Rectal smooth muscle tissue (tissue), 1 donor: ENCODE measurements around the gene GABBR2.
"Not testable (repeated sequence)": the region's sequence is repeated elsewhere in the genome, so short reads cannot be mapped to it uniquely, and the experiment has no call there.

Experiments
- H3K27ac ChIP-seq: one replicate; pipeline ENCODE4 v1.7.0; 2013; ENCODE audit warnings: low read depth, low read length, inconsistent platforms
- H3K27me3 ChIP-seq: one replicate; pipeline ENCODE4 v1.7.0; 2013; ENCODE audit warnings: low read length; ENCODE audit not compliant: control insufficient read depth, insufficient read depth
- H3K36me3 ChIP-seq: one replicate; pipeline ENCODE4 v1.7.0; 2013; ENCODE audit warnings: low read length; ENCODE audit not compliant: control insufficient read depth, insufficient read depth
- H3K4me1 ChIP-seq: one replicate; pipeline ENCODE4 v1.7.0; 2013; ENCODE audit warnings: low read length; ENCODE audit not compliant: control insufficient read depth, insufficient read depth
- H3K4me3 ChIP-seq: one replicate; pipeline ENCODE4 v1.7.0; 2013; ENCODE audit warnings: low read length
- H3K9ac ChIP-seq: one replicate; pipeline ENCODE4 v1.7.0; 2013; ENCODE audit warnings: low read length

GABBR2 gene

GRCh38 chr9:98516205-98516896, 192.4 kb downstream of the GABBR2 start:
- H3K36me3 ChIP-seq: no peaks in the 10 kb centered on the region
- no peak overlapping the region for H3K27ac ChIP-seq
- H3K4me1 ChIP-seq: no peaks in the 10 kb centered on the region
- no peaks in the 10 kb centered on the region for H3K27me3 ChIP-seq
- no peak overlapping the region for H3K4me3 ChIP-seq
- no peak overlapping the region for H3K9ac ChIP-seq

GRCh38 chr9:98515506-98516204, 193.1 kb downstream of the GABBR2 start:
- Histone ChIP-seq H3K27ac (no peak overlapping the region), H3K4me1 (no peaks in the 10 kb centered on the region), H3K4me3 (no peak overlapping the region), H3K36me3 (no peaks in the 10 kb centered on the region), H3K9ac (no peak overlapping the region), H3K27me3 (no peaks in the 10 kb centered on the region)

GRCh38 chr9:98514841-98515240, 193.9 kb downstream of the GABBR2 start:
- H3K4me3 ChIP-seq: no peak overlapping the region
- no peaks in the 10 kb centered on the region for H3K27me3 ChIP-seq
- H3K4me1 ChIP-seq: no peaks in the 10 kb centered on the region
- no peak overlapping the region for H3K27ac ChIP-seq
- no peak overlapping the region for H3K9ac ChIP-seq
- no peaks in the 10 kb centered on the region for H3K36me3 ChIP-seq

GRCh38 chr9:98508217-98508919, 200.4 kb downstream of the GABBR2 start:
- not testable (repeated sequence) for H3K36me3 ChIP-seq, H3K4me1 ChIP-seq, H3K4me3 ChIP-seq, H3K27ac ChIP-seq, H3K27me3 ChIP-seq, H3K9ac ChIP-seq

GRCh38 chr9:98506422-98507054, 202.2 kb downstream of the GABBR2 start:
- no peaks in the 10 kb centered on the region for H3K36me3 ChIP-seq
- H3K27me3 ChIP-seq: no peaks in the 10 kb centered on the region
- no peak overlapping the region for H3K9ac ChIP-seq
- no peak overlapping the region for H3K27ac ChIP-seq
- H3K4me1 ChIP-seq: no peaks in the 10 kb centered on the region
- H3K4me3 ChIP-seq: no peak overlapping the region

- H3K36me3 ChIP-seq: no peaks in the 10 kb centered on the region
- H3K27ac ChIP-seq: no peak overlapping the region
- no peaks in the 10 kb centered on the region for H3K4me1 ChIP-seq
- H3K9ac ChIP-seq: no peak overlapping the region
- H3K4me3 ChIP-seq: no peak overlapping the region
- no peaks in the 10 kb centered on the region for H3K27me3 ChIP-seq
Observed at GRCh38 chr9:98504298-98505282, 204.1 kb downstream of the GABBR2 start.

- H3K4me3 ChIP-seq: no peak overlapping the region
- no peak overlapping the region for H3K27ac ChIP-seq
- H3K36me3 ChIP-seq: no peaks in the 10 kb centered on the region
- no peaks in the 10 kb centered on the region for H3K27me3 ChIP-seq
- H3K9ac ChIP-seq: no peak overlapping the region
- H3K4me1 ChIP-seq: no peaks in the 10 kb centered on the region
Observed at GRCh38 chr9:98503867-98504266, 204.9 kb downstream of the GABBR2 start.

- Histone ChIP-seq H3K27ac (no peak overlapping the region), H3K4me3 (no peak overlapping the region), H3K9ac (no peak overlapping the region), H3K36me3 (no peaks in the 10 kb centered on the region), H3K4me1 (no peaks in the 10 kb centered on the region), H3K27me3 (no peaks in the 10 kb centered on the region)
Observed at GRCh38 chr9:98502976-98503325, 205.8 kb downstream of the GABBR2 start.

- Histone ChIP-seq H3K27ac (no peak overlapping the region), H3K9ac (no peak overlapping the region), H3K4me1 (no peaks in the 10 kb centered on the region), H3K27me3 (no peaks in the 10 kb centered on the region), H3K4me3 (no peak overlapping the region), H3K36me3 (no peaks in the 10 kb centered on the region)
Observed at GRCh38 chr9:98502311-98502975, 206.3 kb downstream of the GABBR2 start.

- no peak overlapping the region for H3K27ac ChIP-seq
- no peak overlapping the region for H3K4me3 ChIP-seq
- no peak overlapping the region for H3K9ac ChIP-seq
- H3K4me1 ChIP-seq: no peaks in the 10 kb centered on the region
- no peaks in the 10 kb centered on the region for H3K27me3 ChIP-seq
- H3K36me3 ChIP-seq: no peaks in the 10 kb centered on the region
Observed at GRCh38 chr9:98501819-98502218, 206.9 kb downstream of the GABBR2 start.

- not testable (repeated sequence) for H3K9ac ChIP-seq, H3K27me3 ChIP-seq, H3K27ac ChIP-seq, H3K36me3 ChIP-seq, H3K4me3 ChIP-seq, H3K4me1 ChIP-seq
Observed at GRCh38 chr9:98501259-98501658, 207.5 kb downstream of the GABBR2 start.
